PC-3 (cell line): ENCODE measurements around the gene PTPRQ. TPM values are rescaled to one million over a fixed set of nuclear protein-coding genes. Genes with fewer than 3 reads are reported as not detected.

Source experiments
- ATAC-seq: fragments of 200-7000 bp; cut with Tn5 transposase; 2 replicates; pipeline ENCODE4 v1.9.1; 2020; ENCODE audit warnings: mild to moderate bottlenecking, moderate library complexity
- BruUV-seq: library from RNA; stranded (reverse); fragments of 400-500 nt; replicated peaks from 2 replicates; lab custom pipeline; 2021; lab: Mats Ljungman, UMichigan
- CTCF ChIA-PET: fragments of 300-600 bp; sonication (Branson Sonifier 250); formaldehyde crosslinking; loops from one replicate; lab custom pipeline; 2022; ENCODE audit warnings: antibody characterized with exemption; lab: Charles Lee
- POLR2A ChIA-PET: fragments of 300-600 bp; sonication (Branson Sonifier 250); formaldehyde crosslinking; loops from one replicate; lab custom pipeline; 2022; ENCODE audit warnings: antibody characterized with exemption; ENCODE audit not compliant: unreplicated experiment; lab: Charles Lee
- DNase-seq: peaks from one replicate; pipeline ENCODE4 v3.0.0-alpha.2; 2015
- H2AFZ ChIP-seq: fragments of 300-600 bp; sonication (generic); 2 replicates; pipeline ENCODE4 v1.6.0; 2016; ENCODE audit warnings: antibody characterized with exemption, low read length
- H3F3A ChIP-seq: fragments of 300-600 bp; sonication (generic); one replicate; pipeline ENCODE4 v1.6.0; 2017; ENCODE audit warnings: antibody characterized with exemption, low read length, control low read depth, mild to moderate bottlenecking; ENCODE audit not compliant: unreplicated experiment
- H3K27ac ChIP-seq: fragments of 300-600 bp; sonication (generic); 2 replicates; pipeline ENCODE4 v1.5.1; 2016; ENCODE audit warnings: mild to moderate bottlenecking, low read length
- H3K27me3 ChIP-seq: fragments of 300-600 bp; sonication (generic); 2 replicates; pipeline ENCODE4 v1.6.1; 2016; ENCODE audit warnings: low read length, mixed read lengths
- H3K36me3 ChIP-seq: fragments of 300-600 bp; sonication (generic); 2 replicates; pipeline ENCODE4 v1.6.1; 2016; ENCODE audit warnings: low read depth, mixed run types, low read length, mixed read lengths
- H3K4me1 ChIP-seq: fragments of 300-600 bp; sonication (generic); 2 replicates; pipeline ENCODE4 v1.5.1; 2016; ENCODE audit warnings: low read length; ENCODE audit not compliant: insufficient read depth
- H3K4me2 ChIP-seq: fragments of 300-600 bp; sonication (generic); 2 replicates; pipeline ENCODE4 v1.6.0; 2016; ENCODE audit warnings: low read length
- H3K4me3 ChIP-seq: fragments of 300-600 bp; sonication (generic); 2 replicates; pipeline ENCODE4 v1.5.1; 2016; ENCODE audit warnings: mild to moderate bottlenecking, low read length, mixed read lengths
- H3K79me2 ChIP-seq: fragments of 300-600 bp; sonication (generic); 2 replicates; pipeline ENCODE4 v1.6.1; 2017; ENCODE audit warnings: low read length, mixed read lengths
- H3K9ac ChIP-seq: fragments of 300-600 bp; sonication (generic); 2 replicates; pipeline ENCODE4 v1.6.0; 2016; ENCODE audit warnings: mild to moderate bottlenecking, low read length
- H3K9me2 ChIP-seq: fragments of 300-600 bp; sonication (generic); replicated peaks from 2 replicates; pipeline ENCODE4 v1.6.1; 2016; ENCODE audit warnings: mixed run types, low read length, mixed read lengths
- H3K9me3 ChIP-seq: fragments of 300-600 bp; sonication (generic); 2 replicates; pipeline ENCODE4 v1.6.1; 2016; ENCODE audit warnings: low read length, mixed read lengths
- H4K20me1 ChIP-seq: fragments of 300-600 bp; sonication (generic); 2 replicates; pipeline ENCODE4 v1.6.1; 2016; ENCODE audit warnings: low read length, mixed read lengths
- EZH2 ChIP-seq: fragments of 300-600 bp; sonication (generic); IDR thresholded peaks from one replicate; pipeline ENCODE4 v1.6.1; 2017; ENCODE audit warnings: antibody characterized with exemption, mild to moderate bottlenecking, low read length; ENCODE audit not compliant: unreplicated experiment
- EZH2phosphoT487 ChIP-seq: fragments of 300-600 bp; sonication (generic); IDR thresholded peaks from 2 replicates; pipeline ENCODE4 v1.6.1; 2018; ENCODE audit warnings: mild to moderate bottlenecking, antibody characterized with exemption, low read length, borderline replicate concordance
- intact Hi-C: fragments of 100-400 bp; cut with micrococcal nuclease; formaldehyde crosslinking; loops from 2 replicates; pipeline ENCODE4 v1.9.0; 2023
- total RNA-seq: library from RNA; depleted of rRNA; stranded (reverse); fragments of >200 nt; gene quantifications from 2 replicates; pipeline ENCODE4 v1.2.3, GENCODE V29; 2014
- TF ChIP-seq, protein P1 (sequence below): fragments of 300-600 bp; sonication (generic); conservative IDR thresholded peaks from 2 replicates; pipeline ENCODE4 v1.5.1; 2017; ENCODE audit warnings: antibody characterized with exemption, low read depth, mild to moderate bottlenecking, low read length

Gene PTPRQ
- total RNA-seq, 1 experiment from 2014 or later: 0.07 TPM

DNA sequence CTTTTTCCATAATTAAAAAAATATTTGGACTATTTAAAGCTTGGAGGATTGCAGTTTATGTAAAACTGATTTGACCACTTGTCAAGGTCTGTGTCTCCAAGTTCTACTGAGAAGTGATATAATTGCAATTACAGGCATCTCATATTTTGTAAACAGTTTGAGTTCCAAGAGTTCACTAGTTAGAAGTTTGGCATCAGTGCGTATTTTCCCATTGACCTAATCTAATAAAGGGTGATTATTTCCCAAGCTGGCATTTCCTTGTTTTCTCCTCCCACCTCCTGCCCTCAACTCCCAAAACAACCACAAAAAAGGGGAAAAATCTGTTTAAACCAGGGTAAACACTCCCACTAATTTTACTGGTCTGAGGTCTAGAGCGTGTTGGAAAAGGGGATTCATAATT lies 260.4 kb downstream of the PTPRQ start:
- Histone ChIP-seq H3F3A (no peaks in the 10 kb centered on the region), H3K4me1 (peaks cover 11% of the 10 kb centered on the region), H3K27ac (no peak overlapping the region), H2AFZ (no peak overlapping the region), H3K9me3 (no peaks in the 10 kb centered on the region), H3K79me2 (no peaks in the 10 kb centered on the region), H3K4me3 (no peak overlapping the region), H3K27me3 (peaks cover 19% of the 10 kb centered on the region; the same call in 1 of the 2 replicates), H4K20me1 (no peaks in the 10 kb centered on the region), H3K9ac (no peak overlapping the region), H3K4me2 (no peak overlapping the region), H3K9me2 (no peaks in the 10 kb centered on the region), H3K36me3 (no peaks in the 10 kb centered on the region)
- ATAC-seq (no peak), DNase-seq (no peak)
- ChIA-PET POLR2A (interaction anchor here (0.5 kb wide), 1 partner anchor 387 kb away, joined by 8 read pairs; no protein-coding TSS in a partner anchor), CTCF (no interaction called here)
- TF ChIP-seq, protein P1, sequence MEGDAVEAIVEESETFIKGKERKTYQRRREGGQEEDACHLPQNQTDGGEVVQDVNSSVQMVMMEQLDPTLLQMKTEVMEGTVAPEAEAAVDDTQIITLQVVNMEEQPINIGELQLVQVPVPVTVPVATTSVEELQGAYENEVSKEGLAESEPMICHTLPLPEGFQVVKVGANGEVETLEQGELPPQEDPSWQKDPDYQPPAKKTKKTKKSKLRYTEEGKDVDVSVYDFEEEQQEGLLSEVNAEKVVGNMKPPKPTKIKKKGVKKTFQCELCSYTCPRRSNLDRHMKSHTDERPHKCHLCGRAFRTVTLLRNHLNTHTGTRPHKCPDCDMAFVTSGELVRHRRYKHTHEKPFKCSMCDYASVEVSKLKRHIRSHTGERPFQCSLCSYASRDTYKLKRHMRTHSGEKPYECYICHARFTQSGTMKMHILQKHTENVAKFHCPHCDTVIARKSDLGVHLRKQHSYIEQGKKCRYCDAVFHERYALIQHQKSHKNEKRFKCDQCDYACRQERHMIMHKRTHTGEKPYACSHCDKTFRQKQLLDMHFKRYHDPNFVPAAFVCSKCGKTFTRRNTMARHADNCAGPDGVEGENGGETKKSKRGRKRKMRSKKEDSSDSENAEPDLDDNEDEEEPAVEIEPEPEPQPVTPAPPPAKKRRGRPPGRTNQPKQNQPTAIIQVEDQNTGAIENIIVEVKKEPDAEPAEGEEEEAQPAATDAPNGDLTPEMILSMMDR: no peak
- TF ChIP-seq EZH2phosphoT487: no peak
- TF ChIP-seq EZH2: no peak
- no TSS peak for BruUV-seq
- intact Hi-C loops: no loop called here

DNA sequence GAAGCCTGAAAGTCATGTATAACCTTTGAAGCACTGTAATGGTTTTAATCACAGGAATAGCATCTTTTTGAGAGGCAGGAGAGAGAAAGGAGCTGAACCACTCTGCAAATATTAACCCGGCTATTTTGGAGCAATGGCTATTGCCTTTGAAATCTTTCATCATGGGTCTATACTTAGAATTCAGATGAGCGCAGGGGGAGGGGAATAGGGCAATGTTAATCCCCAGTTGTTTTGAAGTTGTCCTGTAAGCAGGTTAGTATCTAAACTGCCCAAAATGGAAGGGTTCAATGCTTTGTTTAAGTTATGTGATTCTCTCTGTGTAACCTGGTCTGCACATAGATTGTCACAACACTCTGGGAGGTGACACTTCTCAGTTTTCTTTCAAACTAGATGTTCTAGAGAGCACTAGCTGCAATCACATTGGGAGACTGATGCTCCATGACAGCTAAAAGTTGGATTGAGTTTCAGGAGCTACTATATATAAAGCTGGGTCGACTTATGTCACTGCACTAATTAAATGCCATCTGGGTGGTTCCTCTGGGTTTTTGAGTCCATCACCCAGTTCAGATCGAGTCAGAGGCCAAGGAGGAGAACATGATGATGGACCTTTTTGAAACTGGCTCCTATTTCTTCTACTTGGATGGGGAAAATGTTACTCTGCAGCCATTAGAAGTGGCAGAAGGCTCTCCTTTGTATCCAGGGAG lies 263.2 kb downstream of the PTPRQ start, which contains the start of gene MYF6:
MYF6 (plus strand) TSS at position 509 of the 704 bp plus-strand sequence; CDS start at position 595, 86 bp downstream.
- Histone ChIP-seq H3F3A (no peaks in the 10 kb centered on the region), H3K36me3 (no peaks in the 10 kb centered on the region), H4K20me1 (no peaks in the 10 kb centered on the region), H2AFZ (no peak within 1 kb of the TSS), H3K9me3 (no peaks in the 10 kb centered on the region), H3K4me1 (peaks cover 11% of the 10 kb centered on the region), H3K9ac (no peak within 1 kb of the TSS), H3K79me2 (no peaks in the 10 kb centered on the region), H3K9me2 (no peaks in the 10 kb centered on the region), H3K4me3 (no peak within 1 kb of the TSS), H3K27me3 (peaks cover 31% of the 10 kb centered on the region), H3K27ac (no peak within 1 kb of the TSS), H3K4me2 (no peak within 1 kb of the TSS)
- ATAC-seq (no peak), DNase-seq (no peak)
- ChIA-PET CTCF (no interaction called here), POLR2A (no interaction called here)
- BruUV-seq: no TSS peak
- TF ChIP-seq EZH2: no peak
- no peak for TF ChIP-seq EZH2phosphoT487
- TF ChIP-seq, protein P1: no peak
- intact Hi-C loops: no loop called here

DNA sequence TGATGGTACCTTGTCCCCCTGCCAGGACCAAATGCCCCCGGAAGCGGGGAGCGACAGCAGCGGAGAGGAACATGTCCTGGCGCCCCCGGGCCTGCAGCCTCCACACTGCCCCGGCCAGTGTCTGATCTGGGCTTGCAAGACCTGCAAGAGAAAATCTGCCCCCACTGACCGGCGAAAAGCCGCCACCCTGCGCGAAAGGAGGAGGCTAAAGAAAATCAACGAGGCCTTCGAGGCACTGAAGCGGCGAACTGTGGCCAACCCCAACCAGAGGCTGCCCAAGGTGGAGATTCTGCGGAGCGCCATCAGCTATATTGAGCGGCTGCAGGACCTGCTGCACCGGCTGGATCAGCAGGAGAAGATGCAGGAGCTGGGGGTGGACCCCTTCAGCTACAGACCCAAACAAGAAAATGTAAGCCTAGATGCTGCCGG lies 263.8 kb downstream of the PTPRQ start:
- intact Hi-C loops: no loop called here
- CTCF ChIA-PET: no interaction called here

More for the DNA sequence above, 263.8 kb downstream of the PTPRQ start:
- Histone ChIP-seq H3K79me2 (no peaks in the 10 kb centered on the region), H3K4me1 (peaks cover 5% of the 10 kb centered on the region), H3K27ac (no peak overlapping the region), H2AFZ (no peak overlapping the region), H3K36me3 (no peaks in the 10 kb centered on the region), H3K9ac (no peak overlapping the region), H4K20me1 (no peaks in the 10 kb centered on the region), H3K27me3 (peaks cover 31% of the 10 kb centered on the region), H3K9me2 (no peaks in the 10 kb centered on the region), H3K4me2 (no peak overlapping the region), H3K4me3 (no peak overlapping the region), H3K9me3 (no peaks in the 10 kb centered on the region), H3F3A (no peaks in the 10 kb centered on the region)
- ATAC-seq (no peak), DNase-seq (no peak)
- TF ChIP-seq EZH2: no peak
- POLR2A ChIA-PET: no interaction called here
- no TSS peak for BruUV-seq
